ENCODE measurements around the gene APBB2. TPM values are rescaled to one million over a fixed set of nuclear protein-coding genes. Genes with fewer than 3 reads are reported as not detected.
A peak's percentile ranks its signal among the peaks of the same experiment; 100 is the strongest.

Gene APBB2
- total RNA-seq, 4 donors from 2014 or later, result 66.3 to 133 (median 90.2) TPM

DNA sequence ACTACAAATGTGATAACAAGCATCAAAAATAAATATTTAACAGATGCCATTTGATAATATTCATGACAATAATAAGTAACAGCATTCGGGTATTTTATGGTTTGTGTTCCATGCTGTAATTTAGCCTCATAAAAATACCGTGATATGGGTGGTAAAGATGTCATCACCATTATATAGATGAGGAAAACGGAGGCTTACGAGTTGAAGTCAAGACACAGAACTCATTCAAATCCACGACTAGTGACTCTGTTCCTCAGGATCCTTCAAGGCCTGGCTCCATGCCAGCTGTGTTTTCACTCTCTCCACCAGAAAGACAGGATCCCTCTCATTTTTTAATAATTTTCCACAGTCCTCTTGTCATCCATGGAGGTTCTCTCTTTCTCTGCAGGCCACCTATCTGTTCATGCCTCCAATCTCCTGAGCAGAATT is 94.5 kb downstream of the APBB2 start:
- no peaks in the 10 kb centered on the region for H3K36me3 ChIP-seq
- H3K4me1 ChIP-seq, result peaks cover 6 to 45% (median 9%) of the 10 kb centered on the region in 3 donors
- H3K27ac ChIP-seq, result peak overlapping the region; percentile 59 to 79 (median 77)
- no peaks in the 10 kb centered on the region for H3K27me3 ChIP-seq
- peak overlapping the region in 1 of 2 donors; percentile 29 for H3K4me3 ChIP-seq
- WGBS, 2 donors (ENCODE audit: low coverage in 1 of 2), result 46 to 47% methylated on average over 5 of the region's 5 CpGs
- no peaks in the 10 kb centered on the region for H3K9me3 ChIP-seq
- TF ChIP-seq, protein P1, sequence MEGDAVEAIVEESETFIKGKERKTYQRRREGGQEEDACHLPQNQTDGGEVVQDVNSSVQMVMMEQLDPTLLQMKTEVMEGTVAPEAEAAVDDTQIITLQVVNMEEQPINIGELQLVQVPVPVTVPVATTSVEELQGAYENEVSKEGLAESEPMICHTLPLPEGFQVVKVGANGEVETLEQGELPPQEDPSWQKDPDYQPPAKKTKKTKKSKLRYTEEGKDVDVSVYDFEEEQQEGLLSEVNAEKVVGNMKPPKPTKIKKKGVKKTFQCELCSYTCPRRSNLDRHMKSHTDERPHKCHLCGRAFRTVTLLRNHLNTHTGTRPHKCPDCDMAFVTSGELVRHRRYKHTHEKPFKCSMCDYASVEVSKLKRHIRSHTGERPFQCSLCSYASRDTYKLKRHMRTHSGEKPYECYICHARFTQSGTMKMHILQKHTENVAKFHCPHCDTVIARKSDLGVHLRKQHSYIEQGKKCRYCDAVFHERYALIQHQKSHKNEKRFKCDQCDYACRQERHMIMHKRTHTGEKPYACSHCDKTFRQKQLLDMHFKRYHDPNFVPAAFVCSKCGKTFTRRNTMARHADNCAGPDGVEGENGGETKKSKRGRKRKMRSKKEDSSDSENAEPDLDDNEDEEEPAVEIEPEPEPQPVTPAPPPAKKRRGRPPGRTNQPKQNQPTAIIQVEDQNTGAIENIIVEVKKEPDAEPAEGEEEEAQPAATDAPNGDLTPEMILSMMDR (IDR thresholded peaks at IDR 0.05), result no peak
- TF ChIP-seq POLR2A (IDR thresholded peaks at IDR 0.05) (no peak), POLR2AphosphoS5 (IDR thresholded peaks at IDR 0.05) (no peak), EP300 (IDR thresholded peaks at IDR 0.05) (no peak)
- no peak for ATAC-seq

DNA sequence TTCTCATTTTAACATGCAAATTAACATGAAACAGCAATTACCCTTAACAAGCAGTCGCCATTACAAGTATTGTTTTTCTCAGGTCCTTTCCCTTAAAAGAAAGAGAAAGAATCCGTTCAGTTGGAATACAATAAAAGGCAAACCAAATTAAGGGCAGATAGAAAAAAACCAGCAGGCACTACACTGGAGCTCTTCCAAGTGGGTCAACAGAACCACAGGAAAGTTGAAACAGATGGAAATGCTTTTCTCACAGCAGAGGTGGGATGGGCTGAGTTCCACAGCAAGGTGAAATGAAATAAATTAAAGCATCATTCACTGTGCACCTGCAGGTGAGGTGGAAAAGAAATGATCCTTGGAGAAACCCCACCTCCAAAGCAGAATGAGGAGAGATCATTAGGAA is 102.6 kb downstream of the APBB2 start:
- ATAC-seq, result no peak
- Histone ChIP-seq H3K36me3 (no peaks in the 10 kb centered on the region), H3K27ac (no peak overlapping the region), H3K4me1 (peaks cover 0 to 14% (median 0%) of the 10 kb centered on the region in 3 donors), H3K4me3 (no peak overlapping the region), H3K27me3 (no peaks in the 10 kb centered on the region), H3K9me3 (no peaks in the 10 kb centered on the region)
- 54 to 73% methylated on average over 2 of the region's 2 CpGs for WGBS, 2 donors (ENCODE audit: low coverage in 1 of 2)
- no peak for TF ChIP-seq POLR2AphosphoS5 (IDR thresholded peaks at IDR 0.05)
- TF ChIP-seq POLR2A (IDR thresholded peaks at IDR 0.05), result no peak
- TF ChIP-seq, protein P1 (IDR thresholded peaks at IDR 0.05), result no peak
- TF ChIP-seq EP300 (IDR thresholded peaks at IDR 0.05), result no peak

DNA sequence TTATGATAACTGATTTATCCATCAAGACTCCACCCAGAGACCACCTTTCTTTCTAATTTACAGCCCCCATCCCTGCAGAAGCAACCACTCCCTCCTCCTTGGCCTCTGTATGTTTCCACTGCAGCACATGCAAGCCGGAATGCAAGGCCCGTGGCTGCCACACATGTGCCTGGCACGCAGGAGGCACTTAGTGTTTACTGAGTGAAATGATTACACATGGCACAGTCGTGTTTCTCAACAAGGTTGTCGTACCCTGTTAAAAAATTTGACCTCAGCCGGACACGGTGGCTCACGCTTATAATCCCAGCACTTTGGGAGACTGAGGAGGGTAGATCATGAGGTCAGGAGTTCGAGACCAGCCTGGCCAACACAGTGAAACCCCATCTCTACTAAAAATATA is 104.3 kb downstream of the APBB2 start:
- WGBS, 2 donors (ENCODE audit: low coverage in 1 of 2), result 93 to 100% methylated on average over 1 to 3 of the region's 9 CpGs
- Histone ChIP-seq H3K36me3 (no peaks in the 10 kb centered on the region), H3K27ac (no peak overlapping the region), H3K4me1 (peaks cover 0 to 14% (median 0%) of the 10 kb centered on the region in 3 donors), H3K9me3 (no peaks in the 10 kb centered on the region), H3K4me3 (no peak overlapping the region), H3K27me3 (no peaks in the 10 kb centered on the region)
- TF ChIP-seq EP300 (IDR thresholded peaks at IDR 0.05) (no peak), POLR2A (IDR thresholded peaks at IDR 0.05) (no peak)
- TF ChIP-seq, protein P1 (IDR thresholded peaks at IDR 0.05), result no peak
- ATAC-seq, result no peak

DNA sequence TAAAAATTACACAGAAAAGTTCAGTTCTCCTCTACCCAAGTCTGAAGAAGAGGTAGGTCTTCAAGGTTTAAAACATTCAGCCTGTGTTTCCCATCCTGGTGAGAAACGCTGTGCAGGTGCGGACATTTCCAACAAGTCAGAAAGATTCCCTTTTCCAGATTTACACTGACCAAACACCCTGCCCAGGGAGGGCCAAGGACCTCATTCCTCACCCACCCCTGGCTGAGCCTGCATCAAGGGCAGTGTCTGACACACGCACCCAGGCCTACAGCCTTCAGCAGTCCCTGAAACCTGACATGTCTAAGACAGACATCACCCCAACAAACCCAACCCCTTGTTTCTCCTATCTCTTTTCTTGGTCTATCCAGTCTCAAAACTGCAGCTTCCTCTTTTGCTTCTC is 105.9 kb downstream of the APBB2 start:
- Histone ChIP-seq H3K4me3 (no peak overlapping the region), H3K27ac (no peak overlapping the region), H3K4me1 (peaks cover 0 to 29% (median 5%) of the 10 kb centered on the region in 3 donors), H3K9me3 (no peaks in the 10 kb centered on the region), H3K27me3 (no peaks in the 10 kb centered on the region), H3K36me3 (no peaks in the 10 kb centered on the region)
- WGBS, 2 donors (ENCODE audit: low coverage in 1 of 2), result 86 to 100% methylated on average over 2 to 3 of the region's 3 CpGs
- TF ChIP-seq, protein P1 (IDR thresholded peaks at IDR 0.05), result no peak
- TF ChIP-seq EP300 (IDR thresholded peaks at IDR 0.05) (no peak), POLR2AphosphoS5 (IDR thresholded peaks at IDR 0.05) (no peak), POLR2A (IDR thresholded peaks at IDR 0.05) (no peak)
- no peak for ATAC-seq

DNA sequence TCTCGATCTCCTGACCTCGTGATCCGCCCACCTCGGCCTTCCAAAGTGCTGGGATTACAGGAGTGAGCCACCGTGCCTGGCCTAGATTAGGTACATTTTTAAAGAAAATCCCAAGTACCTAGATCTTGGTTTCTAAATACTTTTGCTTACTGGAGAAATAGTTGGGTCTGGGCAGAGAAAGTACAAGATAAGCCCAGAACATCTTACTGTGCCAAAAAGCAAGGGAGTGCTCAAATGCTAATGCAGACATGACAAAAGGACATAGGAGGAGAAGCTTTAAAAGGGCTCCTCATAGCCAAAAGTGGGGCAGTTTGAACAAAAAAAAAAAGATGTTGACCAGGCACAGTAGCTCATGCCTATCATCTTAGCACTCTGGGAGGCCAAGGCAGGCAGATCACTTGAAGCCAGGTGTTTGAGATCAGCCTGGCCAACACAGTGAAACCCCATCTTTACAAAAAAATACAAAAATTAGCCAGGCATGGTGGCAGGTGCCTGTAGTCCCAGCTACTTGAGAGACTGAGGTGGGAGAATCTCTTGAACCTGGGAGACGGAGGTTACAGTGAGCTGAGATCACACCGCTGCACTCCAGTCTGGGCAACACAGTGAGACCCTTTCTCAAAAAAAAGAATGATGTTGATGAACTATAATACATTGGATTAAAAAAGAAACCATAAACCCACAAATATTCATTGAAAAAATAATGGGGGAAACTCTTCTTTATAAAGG is 107.5 kb downstream of the APBB2 start:
- H3K27me3 ChIP-seq, result no peaks in the 10 kb centered on the region
- no peak for TF ChIP-seq POLR2AphosphoS5 (IDR thresholded peaks at IDR 0.05)
- TF ChIP-seq POLR2A (IDR thresholded peaks at IDR 0.05), result no peak
- TF ChIP-seq, protein P1 (IDR thresholded peaks at IDR 0.05), result no peak
- no peak for TF ChIP-seq EP300 (IDR thresholded peaks at IDR 0.05)
- peaks cover 0 to 35% (median 5%) of the 10 kb centered on the region in 3 donors for H3K4me1 ChIP-seq
- no peak overlapping the region for H3K27ac ChIP-seq
- no peaks in the 10 kb centered on the region for H3K9me3 ChIP-seq
- H3K36me3 ChIP-seq, result no peaks in the 10 kb centered on the region
- WGBS, 2 donors (ENCODE audit: low coverage in 1 of 2), result 82 to 100% methylated on average over 2 to 7 of the region's 7 CpGs
- H3K4me3 ChIP-seq, result no peak overlapping the region
- no peak for ATAC-seq

Data from gastroesophageal sphincter (tissue), 4 donors.